GM23248 (cell line): Measurements from ENCODE around the gene GRIK3.
"Not testable (repeated sequence)": the region's sequence is repeated elsewhere in the genome, so short reads cannot be mapped to it uniquely, and the experiment has no call there.

Experiments
- EZH2 ChIP-seq: fragments of 200-600 bp; sonication (generic); IDR thresholded peaks from 2 replicates; pipeline ENCODE4 v1.6.1; 2018; ENCODE audit warnings: antibody characterized with exemption, mild to moderate bottlenecking; ENCODE audit not compliant: insufficient read depth, poor library complexity, severe bottlenecking
- EZH2phosphoT487 ChIP-seq: fragments of 200-600 bp; sonication (generic); IDR thresholded peaks from 2 replicates; pipeline ENCODE4 v1.6.1; 2018; ENCODE audit warnings: antibody characterized with exemption, moderate library complexity, mild to moderate bottlenecking, low read depth; ENCODE audit not compliant: insufficient read depth

GRCh38 chr1:36767429-36767828 is 266.9 kb downstream of the GRIK3 start:
- not testable (repeated sequence) for TF ChIP-seq EZH2phosphoT487, EZH2
